ENCODE data around the gene FBXO17.
A peak's percentile ranks its signal among the peaks of the same experiment; 100 is the strongest.
"Not testable (repeated sequence)": the region's sequence is repeated elsewhere in the genome, so short reads cannot be mapped to it uniquely, and the experiment has no call there.

FBXO17 gene

DNA sequence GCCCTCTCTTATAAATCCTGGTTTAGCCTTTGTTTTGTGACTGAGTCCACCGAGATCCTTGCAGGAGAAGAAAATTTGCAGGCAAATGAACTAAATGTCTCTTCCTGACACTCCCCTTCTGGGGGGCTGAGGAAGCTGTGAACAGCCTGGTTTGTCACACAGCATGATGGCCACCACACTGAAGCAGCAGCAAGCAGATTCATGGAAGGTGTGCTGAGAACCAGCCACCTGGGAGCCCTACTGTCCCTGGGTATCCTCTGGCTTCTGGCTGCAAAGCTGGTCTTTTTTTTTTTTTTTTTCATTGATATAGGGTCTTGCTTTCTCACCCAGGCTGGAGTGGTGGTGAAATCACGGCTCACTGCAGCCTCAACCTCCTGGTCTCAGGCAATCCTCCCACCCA lies 33.6 kb downstream of the FBXO17 start:
- DNase-seq: no peak

- DNase-seq: not testable (repeated sequence)
Measured at GRCh38 chr19:38941466-38941865, 34.1 kb downstream of the FBXO17 start.

DNA sequence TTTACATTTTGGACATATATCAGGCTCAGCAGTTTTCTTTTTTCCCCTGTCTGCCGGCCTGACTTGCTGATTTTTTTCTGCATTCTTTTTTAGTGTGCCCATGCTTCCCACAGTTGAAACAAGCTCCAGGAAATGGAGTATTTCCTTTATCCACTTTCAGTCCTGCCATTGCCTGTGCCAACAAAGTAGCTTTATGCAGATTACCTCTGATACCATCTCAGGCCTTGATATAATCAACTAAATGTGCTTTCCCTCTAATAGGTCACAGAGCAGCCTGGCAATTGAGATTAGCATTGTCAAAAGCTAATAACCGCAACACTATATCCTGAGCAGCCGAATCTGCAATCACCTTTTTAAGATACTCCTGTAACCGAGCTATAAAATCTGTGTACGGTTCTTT lies 35.6 kb downstream of the FBXO17 start:
- no peak for DNase-seq

- DNase-seq: no peak
Measured at GRCh38 chr19:38933544-38933943, 42.0 kb downstream of the FBXO17 start.

- DNase-seq: no peak
Measured at GRCh38 chr19:38932425-38933179, 42.9 kb downstream of the FBXO17 start.

GRCh38 chr19:38931521-38931793 lies 44.1 kb downstream of the FBXO17 start:
- no peak for DNase-seq

DNA sequence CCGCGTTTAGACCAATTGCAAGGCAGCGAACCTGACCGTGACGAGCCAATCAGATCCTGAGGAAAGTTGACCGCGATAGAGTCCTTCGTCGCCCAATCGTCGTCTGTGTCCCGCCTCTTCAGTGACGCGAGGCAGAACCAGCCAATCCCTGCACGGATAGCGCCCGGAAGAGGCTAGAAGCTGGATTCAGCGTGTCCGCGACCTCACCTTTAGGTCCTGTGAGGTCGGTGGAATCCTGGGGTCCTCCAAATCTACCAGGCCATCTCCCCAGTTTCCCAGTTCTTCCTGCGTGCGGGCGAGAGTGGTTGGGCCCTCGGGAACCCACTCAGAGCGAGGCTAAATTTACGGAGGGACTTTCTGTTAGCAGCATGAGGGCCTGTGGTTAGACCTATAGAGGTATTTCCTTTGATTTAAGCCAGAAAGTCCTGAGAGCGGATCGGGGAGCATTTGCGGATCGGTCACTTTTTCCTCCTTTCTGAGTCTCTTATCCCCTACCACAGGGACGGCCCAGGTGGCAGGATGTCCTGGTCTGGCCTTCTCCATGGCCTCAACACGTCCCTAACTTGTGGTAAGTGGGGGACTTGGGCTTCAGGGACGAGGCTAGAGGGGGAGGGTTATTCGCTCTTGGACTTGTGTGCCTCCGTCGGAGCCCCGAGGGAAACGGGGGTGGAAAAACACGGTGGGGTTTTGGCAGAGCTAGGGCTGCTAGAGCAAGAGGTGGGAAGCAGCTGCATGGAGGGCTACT lies 44.6 kb downstream of the FBXO17 start, which contains the start of gene MRPS12:
Gene MRPS12 (plus strand): TSS at position 169 of the 745 bp plus-strand sequence. CDS start 351 bp downstream, at position 520.
- no peak for DNase-seq

- peak; percentile 99 for DNase-seq
Measured at GRCh38 chr19:38929929-38930775, 45.4 kb downstream of the FBXO17 start, which contains the start of gene SARS2. Gene SARS2, minus strand, starts transcription at chr19:38930763. Its CDS starts 27 bp downstream, at chr19:38930736.

DNA sequence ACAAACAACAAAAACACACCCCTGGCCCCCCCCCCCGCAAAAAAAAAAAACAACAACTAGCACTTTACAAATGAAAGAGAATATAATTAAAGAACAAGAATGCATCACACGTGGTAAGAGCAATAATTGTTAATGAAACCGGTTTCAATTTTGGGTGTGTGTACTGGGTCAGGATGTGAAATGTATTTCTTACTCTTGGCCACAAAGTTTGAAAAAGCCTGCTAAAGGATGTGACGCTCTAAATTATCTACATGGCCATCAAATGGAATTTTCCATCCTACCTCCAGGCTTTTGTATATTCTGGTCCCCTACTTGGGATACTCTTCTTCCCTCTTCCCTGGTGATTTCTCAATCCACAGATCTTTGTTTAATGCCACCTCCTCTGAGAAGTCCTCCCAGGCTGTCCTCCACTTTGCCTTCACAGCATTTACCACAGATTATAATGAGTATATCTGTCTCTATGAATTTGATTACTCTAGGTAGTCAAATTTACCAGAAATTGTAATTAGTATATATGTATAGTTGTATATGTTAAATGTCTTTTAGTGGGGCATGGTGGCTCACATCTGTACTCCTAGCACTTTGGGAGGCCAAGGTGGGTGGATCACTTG lies 47.0 kb downstream of the FBXO17 start:
- no peak for DNase-seq

GRCh38 chr19:38924388-38924787 lies 51.2 kb downstream of the FBXO17 start:
- DNase-seq: no peak

DNA sequence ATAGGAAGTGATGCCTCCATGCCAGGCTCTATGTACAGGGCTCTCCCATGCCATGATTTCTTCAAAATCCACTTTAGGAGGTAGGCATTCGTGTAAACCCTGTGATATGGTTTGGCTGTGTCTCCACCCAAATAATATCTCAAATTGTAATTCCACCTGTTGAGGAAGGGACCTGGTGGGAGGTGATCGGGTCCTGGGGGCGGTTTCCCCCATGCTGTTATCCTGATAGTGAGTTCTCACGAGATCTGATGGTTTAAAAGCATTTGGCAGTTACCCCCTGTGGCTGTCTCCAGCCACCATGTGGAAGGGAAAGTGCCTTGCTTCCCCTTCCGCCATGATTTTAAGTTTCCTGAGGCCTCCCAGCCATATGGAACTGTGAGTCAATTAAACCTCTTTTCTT lies 53.1 kb downstream of the FBXO17 start:
- DNase-seq: no peak

DNA sequence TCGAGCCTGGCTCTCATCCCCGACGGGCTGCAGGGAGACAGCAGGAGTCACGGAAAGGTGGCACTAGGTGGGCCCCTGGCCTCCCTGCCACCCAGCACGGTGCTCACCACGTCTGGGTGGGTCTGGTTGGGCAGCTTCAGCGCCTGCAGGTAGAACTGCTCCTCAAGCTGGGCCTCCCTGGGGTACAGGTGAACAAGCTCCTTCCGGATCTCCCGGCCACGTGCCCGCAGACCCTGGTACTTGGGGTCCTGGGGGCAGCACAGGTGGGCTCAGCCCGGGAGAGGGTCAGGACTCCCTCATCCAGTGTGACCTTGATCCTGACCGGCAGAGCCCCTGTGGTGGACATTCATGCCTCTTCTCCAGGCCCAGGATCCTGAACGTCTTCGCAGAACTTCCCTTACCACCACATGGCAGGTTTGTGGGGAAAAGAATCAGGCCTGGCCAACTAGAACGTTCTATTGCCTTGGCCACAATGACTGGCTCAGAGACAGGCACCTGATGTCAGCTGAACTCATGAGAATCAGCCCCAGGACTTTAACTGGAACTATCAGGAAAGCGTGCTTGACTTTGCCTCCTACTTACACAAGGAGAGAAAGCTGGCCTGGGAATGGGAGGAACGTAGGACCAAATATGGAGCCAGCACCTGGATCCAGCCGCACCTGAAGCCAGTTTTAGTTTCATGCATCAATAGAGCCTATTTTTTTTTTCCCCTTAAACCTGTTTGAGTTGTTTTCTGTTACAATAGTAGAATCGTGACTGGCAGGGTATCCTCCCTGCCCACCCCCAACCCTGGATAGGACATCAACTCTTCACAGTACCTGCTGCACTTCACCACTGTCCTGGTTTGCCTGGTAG lies 53.9 kb downstream of the FBXO17 start:
- DNase-seq: no peak

DNA sequence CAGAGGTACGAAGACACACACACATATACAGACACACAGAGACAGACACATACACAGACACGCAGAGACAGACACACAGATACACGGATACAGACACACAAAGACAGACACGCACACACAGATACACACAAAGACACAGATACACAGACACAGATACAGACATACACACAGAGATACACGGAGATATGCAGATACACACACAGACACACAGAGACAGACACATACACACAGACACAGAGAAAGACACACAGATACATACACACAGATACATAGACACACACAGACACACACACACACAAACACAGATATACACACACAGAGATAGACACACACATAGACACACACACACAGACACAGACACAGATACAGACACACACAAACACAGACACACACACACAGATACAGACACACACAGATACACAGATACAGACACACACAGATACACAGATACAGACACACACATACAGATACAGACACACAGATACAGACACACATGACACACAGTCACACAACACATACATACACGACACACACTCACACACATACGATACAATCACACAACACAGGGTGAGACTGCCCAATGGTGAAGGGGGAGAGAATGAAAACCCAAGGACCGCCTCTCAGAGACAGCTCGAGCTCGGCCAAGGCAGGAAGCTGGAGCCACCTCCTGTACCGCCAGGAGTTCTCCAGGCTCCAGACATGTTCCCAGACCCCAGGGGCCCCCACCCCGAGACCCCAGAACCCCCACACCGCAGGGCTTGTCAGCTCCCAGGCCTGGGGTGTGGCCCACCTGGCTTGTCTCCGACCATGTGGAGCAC lies 54.7 kb downstream of the FBXO17 start:
- DNase-seq: no peak

- DNase-seq: no peak
Measured at GRCh38 chr19:38919837-38920601, 55.5 kb downstream of the FBXO17 start.

- DNase-seq: no peak
Measured at GRCh38 chr19:38918526-38918925, 57.0 kb downstream of the FBXO17 start.

- DNase-seq: no peak
Measured at GRCh38 chr19:38917921-38918491, 57.5 kb downstream of the FBXO17 start.

- DNase-seq: no peak
Measured at GRCh38 chr19:38917516-38917915, 58.0 kb downstream of the FBXO17 start.

DNA sequence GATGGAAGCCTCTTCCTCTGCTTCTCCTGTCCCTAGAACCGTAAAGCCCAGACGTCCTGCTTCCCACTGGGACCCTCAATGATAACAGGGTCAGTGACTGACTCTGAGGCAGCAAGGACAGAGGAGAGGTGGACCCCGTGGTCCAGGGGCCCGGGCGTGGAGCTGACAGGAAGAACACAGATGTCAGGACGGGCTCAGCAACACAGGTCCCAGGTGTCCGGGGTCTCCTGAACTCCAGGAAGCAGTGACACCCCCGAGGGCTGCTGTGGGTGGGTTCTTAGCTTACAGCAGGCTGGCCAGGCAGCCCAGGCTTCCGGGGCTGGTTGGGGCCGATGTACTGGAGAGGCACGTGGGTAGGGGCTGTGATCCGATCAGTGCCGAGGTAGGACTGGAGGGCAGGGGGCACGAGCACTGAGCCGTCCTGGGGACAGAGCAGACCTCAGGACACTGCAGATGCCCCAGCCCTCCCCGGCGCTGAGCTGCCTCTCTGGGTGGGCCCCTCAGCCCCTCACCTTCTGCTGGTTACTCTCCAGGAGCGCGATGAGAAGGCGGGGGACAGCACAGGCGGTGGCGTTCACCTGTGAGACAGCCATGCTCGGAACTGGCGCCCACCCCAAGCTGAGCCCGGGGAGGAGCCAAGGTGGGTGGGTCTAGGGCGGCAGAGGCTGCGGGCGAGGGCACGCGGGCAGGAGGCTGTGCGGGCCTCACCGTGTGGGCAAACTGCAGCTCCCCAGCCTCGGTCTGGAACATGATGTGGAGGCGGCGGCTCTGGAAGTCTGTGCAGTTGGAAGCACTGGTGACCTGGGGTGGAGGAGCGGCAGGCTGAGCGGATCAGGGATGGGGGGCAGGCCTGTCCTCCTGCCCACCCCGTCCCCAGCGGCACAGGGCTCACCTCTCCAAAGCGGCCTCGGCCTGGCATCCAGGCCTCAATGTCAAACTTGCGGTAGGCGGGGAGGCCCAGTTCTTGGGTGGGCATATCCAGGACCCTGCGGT lies 59.9 kb downstream of the FBXO17 start:
- no peak for DNase-seq

- DNase-seq: no peak
Measured at GRCh38 chr19:38913958-38914357, 61.6 kb downstream of the FBXO17 start.

Data from activated CD8-positive, alpha-beta memory T cell treated with anti-CD3 and anti-CD28 coated beads for 24 hours (primary cell).